ENCODE data around the gene HNF4A. TPM values are rescaled to one million over a fixed set of nuclear protein-coding genes. Genes with fewer than 3 reads are reported as not detected.

Gene HNF4A
- total RNA-seq, 2 donors from 2014 or later, result 56.3 to 58.0 TPM

DNA sequence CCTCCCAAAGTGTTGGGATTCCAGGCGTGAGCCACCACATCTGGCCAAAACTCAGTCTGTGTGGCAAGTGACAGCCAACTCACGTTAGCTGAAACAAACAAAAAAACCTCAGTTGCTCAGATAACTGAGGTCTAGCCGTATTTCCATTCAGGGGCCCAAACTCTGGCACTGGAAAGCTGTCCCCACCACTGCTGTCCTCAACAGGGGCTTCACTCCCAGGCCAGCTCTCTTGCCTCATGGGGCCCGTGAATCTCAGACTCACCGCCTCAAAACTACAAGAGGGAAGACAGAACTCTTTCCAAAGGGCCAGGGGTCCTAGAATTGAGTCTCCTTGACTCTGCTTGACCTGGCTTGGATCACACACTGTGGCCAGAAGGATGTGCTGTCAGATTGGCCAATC lies 127.6 kb downstream of the HNF4A start:
- 86 to 94% methylated on average over 3 to 5 of the region's 5 CpGs for WGBS, 2 experiments (ENCODE audit: insufficient coverage in 1 of 2, insufficient read length in 1 of 2)

More for the DNA sequence above, 127.6 kb downstream of the HNF4A start:
- H3K27me3 Mint-ChIP-seq (ENCODE audit: insufficient read depth), result no peaks in the 10 kb centered on the region
- H3K27ac Mint-ChIP-seq, result no peak overlapping the region
- no peaks in the 10 kb centered on the region for H3K4me1 Mint-ChIP-seq
- H3K36me3 ChIP-seq (ENCODE audit: control insufficient read depth, insufficient read depth, low read length), result peaks cover 68% of the 10 kb centered on the region
- H3K9ac ChIP-seq (ENCODE audit: extremely low read depth, low read length, poor library complexity, severe bottlenecking), result no peak overlapping the region
- no peaks in the 10 kb centered on the region for H3K9me3 ChIP-seq (ENCODE audit: control insufficient read depth, low read length)
- DNase-seq, result no peak
- no peak overlapping the region for H3K27ac ChIP-seq (ENCODE audit: low read depth, low read length)
- TF ChIP-seq, protein P1, sequence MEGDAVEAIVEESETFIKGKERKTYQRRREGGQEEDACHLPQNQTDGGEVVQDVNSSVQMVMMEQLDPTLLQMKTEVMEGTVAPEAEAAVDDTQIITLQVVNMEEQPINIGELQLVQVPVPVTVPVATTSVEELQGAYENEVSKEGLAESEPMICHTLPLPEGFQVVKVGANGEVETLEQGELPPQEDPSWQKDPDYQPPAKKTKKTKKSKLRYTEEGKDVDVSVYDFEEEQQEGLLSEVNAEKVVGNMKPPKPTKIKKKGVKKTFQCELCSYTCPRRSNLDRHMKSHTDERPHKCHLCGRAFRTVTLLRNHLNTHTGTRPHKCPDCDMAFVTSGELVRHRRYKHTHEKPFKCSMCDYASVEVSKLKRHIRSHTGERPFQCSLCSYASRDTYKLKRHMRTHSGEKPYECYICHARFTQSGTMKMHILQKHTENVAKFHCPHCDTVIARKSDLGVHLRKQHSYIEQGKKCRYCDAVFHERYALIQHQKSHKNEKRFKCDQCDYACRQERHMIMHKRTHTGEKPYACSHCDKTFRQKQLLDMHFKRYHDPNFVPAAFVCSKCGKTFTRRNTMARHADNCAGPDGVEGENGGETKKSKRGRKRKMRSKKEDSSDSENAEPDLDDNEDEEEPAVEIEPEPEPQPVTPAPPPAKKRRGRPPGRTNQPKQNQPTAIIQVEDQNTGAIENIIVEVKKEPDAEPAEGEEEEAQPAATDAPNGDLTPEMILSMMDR (conservative IDR thresholded peaks at IDR 0.05), result no peak
- no peaks in the 10 kb centered on the region for H3K4me1 ChIP-seq (ENCODE audit: control insufficient read depth, insufficient read depth, low read length)
- H3K36me3 Mint-ChIP-seq (ENCODE audit: low read depth), result peaks cover 50% of the 10 kb centered on the region
- H3K27me3 ChIP-seq (ENCODE audit: control insufficient read depth, insufficient read depth, low read length, poor library complexity, severe bottlenecking), result no peaks in the 10 kb centered on the region
- H3K4me3 Mint-ChIP-seq, result no peak overlapping the region
- H3K4me3 ChIP-seq (ENCODE audit: low read length), result no peak overlapping the region
- H3K9me3 Mint-ChIP-seq, result no peaks in the 10 kb centered on the region

Small RNAs within 50 kb of the gene (microRNA-seq; reads per million reads assigned to microRNA genes)
- gene MIR3646 (ENCODE audit: borderline microRNAs expressed), result not detected

Other genes with a start within 250 kb of the HNF4A start
- 1 to 10 TPM in 1 of 2 donors, under 1 TPM in 1; 0.86 to 1.0 TPM for gene JPH2, start 168.5 kb upstream of the HNF4A start, total RNA-seq
- gene OSER1, start 144.9 kb upstream of the HNF4A start, total RNA-seq, result 10 to 100 TPM; 34.2 to 38.7 TPM
- 1 to 10 TPM in 1 of 2 donors, not detected in 1; 1.9 TPM for gene GDAP1L1, start 108.4 kb upstream of the HNF4A start, total RNA-seq
- gene FITM2, start 44.5 kb upstream of the HNF4A start, total RNA-seq, result 1 to 10 TPM; 2.4 to 2.9 TPM
- gene R3HDML, start 18.7 kb upstream of the HNF4A start, total RNA-seq, result not detected
- gene TTPAL, start 120.2 kb downstream of the HNF4A start, total RNA-seq, result 10 to 100 TPM; 18.3 to 19.4 TPM
- gene SERINC3, start 166.4 kb downstream of the HNF4A start, total RNA-seq, result 10 to 100 TPM; 75.6 to 91.3 TPM
- 10 to 100 TPM; 61.5 to 77.6 TPM for gene PKIG, start 226.9 kb downstream of the HNF4A start, total RNA-seq